Ovary (tissue), 9 donors: ENCODE results near the gene NAALADL2. TPM values are rescaled to one million over a fixed set of nuclear protein-coding genes. Genes with fewer than 3 reads are reported as not detected.

Experiments
- DNase-seq, 5 donors: peaks; one replicate each; pipeline ENCODE4 v3.0.0-alpha.2; 2019 to 2020
- H3K27ac ChIP-seq, 2 donors: fragments of 200-600 bp; one replicate each; pipeline versions ENCODE4 v1.5.1 to v1.8.0; 2019 to 2022
- H3K27me3 ChIP-seq: fragments of 200-600 bp; one replicate; pipeline ENCODE4 v1.8.0; 2022
- H3K36me3 ChIP-seq: fragments of 200-600 bp; sonication (generic); one replicate; pipeline ENCODE4 v1.5.1; 2019
- H3K4me1 ChIP-seq: one replicate; pipeline ENCODE4 v1.8.1; 2013; ENCODE audit warnings: mild to moderate bottlenecking, moderate library complexity; ENCODE audit not compliant: insufficient read depth
- H3K4me3 ChIP-seq: fragments of 200-600 bp; sonication (generic); one replicate; pipeline ENCODE4 v1.5.1; 2017
- H3K9me3 ChIP-seq, 2 donors: fragments of 200-600 bp in 1 of 2; sonication (generic) in 1 of 2; one replicate each; pipeline versions ENCODE4 v1.5.1 to v1.8.1; 2013 to 2019; ENCODE audit warnings: mild to moderate bottlenecking in 1 of 2, moderate library complexity in 1 of 2
- EP300 ChIP-seq: sonication (generic); formaldehyde crosslinking; IDR thresholded peaks from one replicate; pipeline ENCODE4 v1.6.1; 2017; ENCODE audit warnings: antibody characterized with exemption
- POLR2A ChIP-seq: fragments of 450-650 bp; IDR thresholded peaks from one replicate; pipeline ENCODE4 v1.6.1; 2017; ENCODE audit warnings: antibody characterized with exemption, mild to moderate bottlenecking, moderate library complexity
- WGBS, 3 donors: extraction: QIAGEN DNeasy Blood & Tissue Kit in 1 of 3; methylation state at CpG; one replicate each; pipeline versions ENCODE4 v1.1.5 to v1.1.7; 2013 to 2017; 5-methylcytosine and 5-hydroxymethylcytosine counted together
- intact Hi-C, 4 donors: fragments of 100-400 bp; cut with DNase I; formaldehyde crosslinking; loops; one replicate each; pipeline versions ENCODE4 v1.11.0 to v1.15.1; 2022 to 2023
- polyA plus RNA-seq, 2 donors: library from polyadenylated mRNA; stranded (reverse); fragments of 200-250 nt in 1 of 2; fragments of 350-450 nt in 1 of 2; fragmentation: Illumina TruSeq in 1 of 2; extraction: RNeasy Lipid Tissue Mini Kit (QIAGEN cat#74804) in 1 of 2; gene quantifications; one replicate each; pipeline ENCODE4 v1.2.3, GENCODE V29; 2013 to 2014
- total RNA-seq, 7 donors: library from RNA; depleted of rRNA in 2 of 7; stranded (reverse); fragments of >200 nt in 2 of 7; fragmentation: NEBNext Ultra II Directional in 3 of 7; extraction: Animal tissue kit (Norgen Biotek cat#: 25700) in 3 of 7; gene quantifications; one replicate each; pipeline versions ENCODE4 v1.1.0 to v1.2.4, GENCODE V29; 2016 to 2023
- TF ChIP-seq, protein P1 (sequence below), 3 donors: fragments of 450-650 bp in 2 of 3; fragments of 200-600 bp in 1 of 3; IDR thresholded peaks; one replicate each; pipeline versions ENCODE4 v1.5.1 to v1.8.0; 2016 to 2022; ENCODE audit warnings: antibody characterized with exemption in 3 of 3, mild to moderate bottlenecking in 1 of 3
- donor health status: DM: no; HTN: no; CAD: no; lungs with moderate emphysema.
- donor health status: DM: no; HTN: no; CAD: no.
- donor health status: Bipolar disorder and iron deficiency.
- donor health status: DM: yes; HTN: yes; CAD: no.
- donor health status: DM: no; HTN: no; CAD: no.
- donor health status: DM: yes; HTN: yes; CAD: no.

Gene NAALADL2
- total and polyA plus RNA-seq, 9 donors: 2.3 to 29.3 (median 15.2) TPM

DNA sequence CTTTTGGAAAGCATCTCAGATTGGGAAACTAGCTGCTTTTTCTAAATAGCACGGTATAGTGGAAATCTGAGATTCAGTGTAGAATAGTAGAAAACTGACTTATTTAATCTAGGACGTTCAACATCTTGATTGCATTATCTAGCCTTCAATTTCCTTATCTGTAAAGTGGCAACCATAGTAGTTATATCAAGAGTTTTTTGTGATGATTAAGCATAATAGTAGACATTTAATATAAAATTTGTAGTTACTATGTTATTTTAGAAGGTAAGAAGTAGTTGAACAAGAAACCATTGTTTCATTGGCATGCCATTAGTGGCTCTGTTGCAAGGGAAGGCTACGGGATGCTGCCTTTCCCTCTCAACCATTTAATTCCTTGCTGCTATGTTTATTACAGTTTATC, 367.3 kb downstream of the NAALADL2 start:
- Histone ChIP-seq H3K27me3 (no peaks in the 10 kb centered on the region), H3K36me3 (no peaks in the 10 kb centered on the region), H3K4me3 (no peak overlapping the region), H3K27ac (no peak overlapping the region), H3K9me3 (no peaks in the 10 kb centered on the region), H3K4me1 (no peaks in the 10 kb centered on the region)
- no peak for DNase-seq
- intact Hi-C loops: no loop called here
- TF ChIP-seq, protein P1, sequence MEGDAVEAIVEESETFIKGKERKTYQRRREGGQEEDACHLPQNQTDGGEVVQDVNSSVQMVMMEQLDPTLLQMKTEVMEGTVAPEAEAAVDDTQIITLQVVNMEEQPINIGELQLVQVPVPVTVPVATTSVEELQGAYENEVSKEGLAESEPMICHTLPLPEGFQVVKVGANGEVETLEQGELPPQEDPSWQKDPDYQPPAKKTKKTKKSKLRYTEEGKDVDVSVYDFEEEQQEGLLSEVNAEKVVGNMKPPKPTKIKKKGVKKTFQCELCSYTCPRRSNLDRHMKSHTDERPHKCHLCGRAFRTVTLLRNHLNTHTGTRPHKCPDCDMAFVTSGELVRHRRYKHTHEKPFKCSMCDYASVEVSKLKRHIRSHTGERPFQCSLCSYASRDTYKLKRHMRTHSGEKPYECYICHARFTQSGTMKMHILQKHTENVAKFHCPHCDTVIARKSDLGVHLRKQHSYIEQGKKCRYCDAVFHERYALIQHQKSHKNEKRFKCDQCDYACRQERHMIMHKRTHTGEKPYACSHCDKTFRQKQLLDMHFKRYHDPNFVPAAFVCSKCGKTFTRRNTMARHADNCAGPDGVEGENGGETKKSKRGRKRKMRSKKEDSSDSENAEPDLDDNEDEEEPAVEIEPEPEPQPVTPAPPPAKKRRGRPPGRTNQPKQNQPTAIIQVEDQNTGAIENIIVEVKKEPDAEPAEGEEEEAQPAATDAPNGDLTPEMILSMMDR (IDR thresholded peaks at IDR 0.05): no peak
- TF ChIP-seq EP300: no peak
- TF ChIP-seq POLR2A: no peak
- 82 to 93% (median 90%) methylated on average over 3 of the region's 3 CpGs for WGBS, 3 donors

DNA sequence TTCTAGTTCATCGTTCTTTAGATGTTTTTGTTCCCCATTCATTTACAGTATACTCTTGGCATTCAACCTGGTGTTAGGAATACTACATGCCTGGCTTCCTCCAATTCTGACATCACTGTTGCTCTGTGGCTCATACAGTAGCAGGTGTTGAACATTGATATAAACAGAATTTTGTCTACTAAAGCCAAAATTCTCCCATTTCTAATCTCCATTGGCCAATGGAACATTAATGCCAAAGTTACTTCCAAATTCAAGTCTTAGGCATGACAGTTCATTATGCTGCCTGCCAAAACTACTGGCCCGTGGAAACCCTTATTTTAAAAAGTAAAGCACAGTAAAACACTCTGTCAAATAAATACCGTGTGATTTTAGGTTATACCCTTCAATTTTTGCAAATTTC, 368.0 kb downstream of the NAALADL2 start:
- DNase-seq: no peak
- 67 to 85% (median 84%) methylated on average over 3 of the region's 3 CpGs for WGBS, 3 donors
- Histone ChIP-seq H3K9me3 (no peaks in the 10 kb centered on the region), H3K4me1 (no peaks in the 10 kb centered on the region), H3K27ac (no peak overlapping the region), H3K36me3 (no peaks in the 10 kb centered on the region), H3K4me3 (no peak overlapping the region), H3K27me3 (no peaks in the 10 kb centered on the region)
- TF ChIP-seq EP300 (no peak), POLR2A (no peak)
- TF ChIP-seq, protein P1 (IDR thresholded peaks at IDR 0.05): no peak
- intact Hi-C loops: no loop called here

DNA sequence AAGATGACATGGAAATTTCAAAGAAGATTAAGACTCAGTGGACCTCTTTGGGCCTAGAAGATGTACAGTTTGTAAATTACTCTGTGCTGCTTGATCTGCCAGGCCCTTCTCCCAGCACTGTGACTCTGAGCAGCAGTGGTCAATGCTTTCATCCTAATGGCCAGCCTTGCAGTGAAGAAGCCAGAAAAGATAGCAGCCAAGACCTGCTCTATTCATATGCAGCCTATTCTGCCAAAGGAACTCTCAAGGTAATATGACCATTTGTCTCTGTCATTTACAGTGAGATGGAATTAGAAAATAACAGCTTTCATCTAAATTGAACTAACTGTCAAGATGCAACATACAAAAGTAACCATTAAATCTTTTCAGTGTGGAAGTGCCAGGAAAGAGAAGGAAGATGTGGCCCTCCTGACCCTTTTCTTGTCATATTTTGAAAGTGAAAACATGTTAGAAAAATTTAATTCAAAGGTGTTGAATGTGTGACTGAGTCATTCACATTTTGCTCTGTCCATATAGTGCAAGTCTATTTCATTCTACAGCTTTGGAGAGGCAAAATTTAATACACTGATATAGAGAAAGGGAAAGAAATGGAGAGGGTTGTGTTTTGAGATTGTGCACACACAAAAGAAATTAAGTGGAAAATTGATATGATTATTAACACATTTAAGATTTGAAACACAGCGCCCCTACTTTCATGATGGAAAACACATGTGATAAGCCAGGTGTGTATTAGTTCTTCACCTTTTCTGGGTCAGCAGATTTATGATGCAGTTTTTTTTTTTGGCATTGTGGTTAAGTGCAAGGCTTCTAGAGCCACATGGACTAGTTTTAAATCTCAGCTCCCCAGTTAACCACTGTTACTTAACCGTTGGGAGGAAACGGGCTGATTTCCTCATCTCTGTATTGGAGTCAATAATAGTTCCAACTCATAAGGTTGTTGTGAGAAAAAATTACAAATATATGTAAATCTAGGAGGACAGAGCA, 375.1 kb downstream of the NAALADL2 start:
- H3K4me1 ChIP-seq: no peaks in the 10 kb centered on the region
- no peak overlapping the region for H3K27ac ChIP-seq
- H3K9me3 ChIP-seq: no peaks in the 10 kb centered on the region
- WGBS, 3 donors: 89 to 91% (median 90%) methylated on average over 3 of the region's 3 CpGs
- TF ChIP-seq POLR2A: no peak
- no peak for TF ChIP-seq EP300
- TF ChIP-seq, protein P1 (IDR thresholded peaks at IDR 0.05): no peak
- no peaks in the 10 kb centered on the region for H3K27me3 ChIP-seq
- H3K36me3 ChIP-seq: no peaks in the 10 kb centered on the region
- intact Hi-C loops: no loop called here
- no peak for DNase-seq
- no peak overlapping the region for H3K4me3 ChIP-seq

DNA sequence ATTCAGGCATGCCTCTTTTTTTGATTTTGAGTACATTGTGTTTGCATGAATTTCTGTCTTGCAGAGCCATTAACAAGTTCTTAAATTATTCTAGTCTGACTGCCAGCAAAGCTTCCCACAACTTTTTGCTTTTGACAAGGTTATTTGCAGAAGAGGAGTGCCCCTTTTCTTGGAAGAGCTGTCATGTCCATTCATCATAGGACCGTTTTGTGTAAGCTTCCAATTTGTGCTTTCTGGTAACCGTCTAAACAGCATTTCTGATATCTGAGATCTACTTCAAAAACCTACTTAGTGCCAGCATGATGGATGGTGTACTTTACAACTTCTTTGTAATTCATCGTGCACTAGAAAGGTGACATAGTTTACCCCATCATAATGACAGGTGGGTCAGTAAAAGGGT, 379.7 kb downstream of the NAALADL2 start:
- peaks cover 5% of the 10 kb centered on the region for H3K4me1 ChIP-seq
- H3K9me3 ChIP-seq: no peaks in the 10 kb centered on the region
- intact Hi-C loops: no loop called here
- H3K4me3 ChIP-seq: no peak overlapping the region
- WGBS, 3 donors: 28 to 38% (median 37%) methylated on average over 3 of the region's 3 CpGs
- H3K27ac ChIP-seq: no peak overlapping the region
- TF ChIP-seq EP300: no peak
- TF ChIP-seq, protein P1 (IDR thresholded peaks at IDR 0.05): no peak
- TF ChIP-seq POLR2A: no peak
- no peaks in the 10 kb centered on the region for H3K27me3 ChIP-seq
- H3K36me3 ChIP-seq: no peaks in the 10 kb centered on the region
- DNase-seq: no peak
